ENCODE results near the gene CEP89. TPM values are rescaled to one million over a fixed set of nuclear protein-coding genes. Genes with fewer than 3 reads are reported as not detected.
"Not testable (repeated sequence)": the region's sequence is repeated elsewhere in the genome, so short reads cannot be mapped to it uniquely, and the experiment has no call there.

CEP89 gene
- total RNA-seq, result 7.7 TPM
- long read RNA-seq, full-length matches to known transcripts, result 1 of 8 reads
- long read RNA-seq, partial matches to known transcripts, result 1 of 8 reads
- long read RNA-seq, other reads (novel, unspliced or antisense), result 6 of 8 reads

- intact Hi-C loops (cut with DNase I), result loop anchor here (10.0 kb wide), 1 partner anchor 153 kb away; no protein-coding TSS in a partner anchor
- DNase-seq, result peak; percentile 97
- ATAC-seq (ENCODE audit: poor library complexity), result peak; percentile 99
Measured at GRCh38 chr19:32971715-32972540, at the start of gene CEP89, which contains the start of gene FAAP24. Gene CEP89, minus strand, starts transcription at chr19:32971958. Its CDS starts 84 bp downstream, at chr19:32971874. Gene FAAP24, plus strand, starts transcription at chr19:32972242. Its CDS starts 955 bp downstream, at chr19:32973197.

GRCh38 chr19:33010891-33011290 lies 39.1 kb upstream of the CEP89 start:
- intact Hi-C loops (cut with DNase I); DNase-seq; ATAC-seq (ENCODE audit: poor library complexity): not testable (repeated sequence)

DNA sequence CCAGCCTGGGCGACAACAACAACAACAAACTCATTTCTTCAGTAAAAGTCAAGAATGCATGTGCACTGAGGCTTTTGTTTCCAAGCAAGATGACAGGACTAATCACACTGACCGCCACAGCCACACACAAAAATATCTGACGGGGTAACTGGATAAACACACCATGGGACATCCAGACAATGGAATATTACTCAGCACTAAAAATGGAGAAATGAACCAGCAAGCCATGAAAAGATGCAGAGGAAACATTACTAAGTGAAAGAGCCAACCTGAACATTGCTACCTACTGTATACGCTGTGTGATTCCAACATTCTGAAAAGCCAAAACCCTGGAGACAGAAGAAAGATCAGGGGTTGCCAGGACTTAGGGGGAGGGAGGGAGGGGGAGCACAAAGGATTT lies 37.0 kb upstream of the CEP89 start:
- intact Hi-C loops (cut with DNase I), result no loop called here
- no peak for ATAC-seq (ENCODE audit: poor library complexity)
- DNase-seq, result no peak

- ATAC-seq (ENCODE audit: poor library complexity) (no peak), DNase-seq (no peak)
- intact Hi-C loops (cut with DNase I), result no loop called here
Measured at GRCh38 chr19:33005440-33005839, 33.7 kb upstream of the CEP89 start.

- ATAC-seq (ENCODE audit: poor library complexity); DNase-seq; intact Hi-C loops (cut with DNase I): not testable (repeated sequence)
Measured at GRCh38 chr19:33003424-33004024, 31.8 kb upstream of the CEP89 start.

DNA sequence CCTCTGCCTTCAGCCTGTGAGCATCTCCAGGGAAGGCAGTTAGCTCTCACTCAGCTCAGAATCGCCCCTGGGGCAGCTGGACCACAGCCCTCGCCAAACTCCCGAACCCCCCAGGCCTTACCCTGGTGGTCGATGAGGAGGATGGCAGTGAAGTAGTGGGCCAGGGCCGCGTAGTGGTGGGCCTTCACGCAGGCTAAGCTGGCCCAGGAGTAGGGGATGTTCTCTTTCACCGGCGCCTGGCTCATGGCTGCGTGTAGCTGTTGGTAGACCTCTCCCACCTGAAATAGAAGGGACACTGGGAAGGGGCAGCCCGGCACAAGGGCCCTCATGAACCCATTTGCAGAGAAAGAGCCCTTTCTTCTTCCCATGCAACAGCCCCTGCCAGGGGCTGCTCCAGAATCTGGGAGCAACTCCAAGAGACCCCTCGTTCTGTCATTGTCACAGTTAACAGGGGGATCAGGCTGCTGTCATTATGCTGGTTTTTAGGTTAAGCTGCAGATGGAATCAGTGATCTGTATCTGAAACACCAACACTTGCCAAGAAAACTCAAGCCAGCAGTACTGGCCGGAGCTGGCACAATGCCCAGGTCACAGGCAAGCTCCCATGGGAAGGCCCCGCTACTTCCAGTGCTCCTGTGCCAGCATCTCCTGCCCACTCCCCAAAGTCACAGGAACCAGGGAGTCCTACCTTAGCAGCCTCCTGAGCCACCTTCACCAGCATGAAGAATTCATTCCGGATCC lies 30.5 kb upstream of the CEP89 start:
- ATAC-seq (ENCODE audit: poor library complexity); intact Hi-C loops (cut with DNase I); DNase-seq: not testable (repeated sequence)

- ATAC-seq (ENCODE audit: poor library complexity), result no peak
- no peak for DNase-seq
- intact Hi-C loops (cut with DNase I), result no loop called here
Measured at GRCh38 chr19:33000910-33001309, 29.2 kb upstream of the CEP89 start.

- ATAC-seq (ENCODE audit: poor library complexity), result no peak
- DNase-seq, result no peak
- intact Hi-C loops (cut with DNase I), result no loop called here
Measured at GRCh38 chr19:33000510-33000909, 28.8 kb upstream of the CEP89 start.

- intact Hi-C loops (cut with DNase I), result no loop called here
- ATAC-seq (ENCODE audit: poor library complexity), result no peak
- DNase-seq, result no peak
Measured at GRCh38 chr19:32998722-32999121, 27.0 kb upstream of the CEP89 start.

DNA sequence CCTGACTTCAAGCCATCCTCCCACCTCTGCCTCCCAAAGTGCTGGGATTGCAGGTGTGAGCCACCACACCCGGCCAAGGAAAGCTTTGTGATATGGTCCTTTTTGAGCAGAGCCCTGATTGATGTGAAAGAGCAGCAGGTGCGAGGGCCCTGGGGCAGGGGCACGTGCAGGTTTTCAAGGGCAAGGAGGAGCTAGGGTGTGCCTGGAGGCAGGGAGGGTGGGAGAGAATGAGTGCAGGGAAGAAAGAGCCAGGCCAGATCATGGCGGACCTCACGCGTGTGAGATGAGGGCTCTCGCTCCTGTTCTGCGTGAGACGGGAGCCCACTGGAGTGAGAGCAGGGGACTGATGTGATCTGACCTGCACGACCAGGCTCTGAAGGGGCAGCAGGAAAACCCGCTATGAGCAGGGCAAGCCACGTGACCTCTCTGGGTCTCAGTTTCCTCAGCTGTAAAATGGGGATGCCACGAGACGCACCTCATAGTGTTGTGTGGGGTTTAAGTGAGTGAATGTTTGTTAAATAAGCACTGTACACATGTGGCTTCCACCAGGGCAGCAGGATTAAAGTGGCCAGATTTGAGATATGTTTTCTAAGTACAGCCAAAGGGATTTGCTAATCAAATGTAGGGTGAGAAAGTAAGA lies 26.1 kb upstream of the CEP89 start:
- no peak for ATAC-seq (ENCODE audit: poor library complexity)
- intact Hi-C loops (cut with DNase I), result no loop called here
- no peak for DNase-seq

- intact Hi-C loops (cut with DNase I); ATAC-seq (ENCODE audit: poor library complexity); DNase-seq: not testable (repeated sequence)
Measured at GRCh38 chr19:32997061-32997464, 25.3 kb upstream of the CEP89 start.

DNA sequence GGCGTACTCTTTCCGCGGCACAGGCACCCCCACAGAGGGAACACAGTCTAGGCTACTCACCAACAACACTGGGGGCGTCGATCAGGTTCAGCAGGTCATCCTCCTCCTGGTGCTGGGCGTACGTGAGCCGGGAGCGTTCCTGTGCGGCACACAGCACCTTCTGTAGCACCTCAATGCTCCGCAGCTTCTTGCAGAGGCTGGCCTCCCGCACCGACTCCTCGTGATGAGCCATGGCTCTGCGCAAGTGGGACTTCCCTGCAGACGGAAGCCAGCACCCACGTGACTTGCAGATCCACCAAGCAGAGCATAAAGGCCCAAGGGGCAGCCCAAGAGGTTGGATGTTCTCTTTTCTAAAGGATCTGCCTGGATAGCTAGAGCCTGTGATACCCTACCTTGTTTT lies 24.2 kb upstream of the CEP89 start:
- DNase-seq; ATAC-seq (ENCODE audit: poor library complexity); intact Hi-C loops (cut with DNase I): not testable (repeated sequence)

GRCh38 chr19:32988724-32989123 lies 17.0 kb upstream of the CEP89 start:
- DNase-seq (no peak), ATAC-seq (ENCODE audit: poor library complexity) (no peak)
- intact Hi-C loops (cut with DNase I), result no loop called here

- ATAC-seq (ENCODE audit: poor library complexity); intact Hi-C loops (cut with DNase I): not testable (repeated sequence)
Measured at GRCh38 chr19:32988254-32988653, 16.5 kb upstream of the CEP89 start.

GRCh38 chr19:32982488-32982887 lies 10.7 kb upstream of the CEP89 start:
- DNase-seq; ATAC-seq (ENCODE audit: poor library complexity); intact Hi-C loops (cut with DNase I): not testable (repeated sequence)

More at GRCh38 chr19:32988254-32988653, 16.5 kb upstream of the CEP89 start:
- not testable (repeated sequence) for DNase-seq

GRCh38 chr19:32979807-32980206 lies 8.0 kb upstream of the CEP89 start:
- ATAC-seq (ENCODE audit: poor library complexity); DNase-seq: not testable (repeated sequence)
- intact Hi-C loops (cut with DNase I), result loop anchor here (10.0 kb wide), 1 partner anchor 145 kb away; no protein-coding TSS in a partner anchor

DNA sequence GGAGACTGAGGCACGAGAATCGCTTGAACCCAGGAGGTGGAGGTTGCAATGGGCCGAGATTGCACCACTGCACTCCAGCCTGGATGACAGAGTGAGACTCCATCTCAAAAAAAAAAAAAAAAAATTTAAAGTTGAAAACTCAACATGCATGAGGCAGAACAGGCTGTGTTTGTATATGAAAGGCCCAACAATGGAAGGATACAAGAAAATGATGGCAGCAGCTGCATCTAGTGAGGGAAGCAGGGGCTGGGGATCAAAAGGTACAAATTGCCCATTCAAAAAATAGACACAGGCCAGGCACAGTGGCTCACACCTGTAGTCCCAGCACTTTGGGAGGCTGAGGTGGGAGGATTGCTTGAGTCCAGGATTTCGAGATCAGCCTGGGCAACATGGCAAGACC lies 6.1 kb upstream of the CEP89 start:
- not testable (repeated sequence) for DNase-seq; ATAC-seq (ENCODE audit: poor library complexity)
- intact Hi-C loops (cut with DNase I), result loop anchor here (10.0 kb wide), 1 partner anchor 147 kb away; no protein-coding TSS in a partner anchor

- ATAC-seq (ENCODE audit: poor library complexity) (peak; percentile 63), DNase-seq (no peak)
- intact Hi-C loops (cut with DNase I), result loop anchor here (10.0 kb wide), 1 partner anchor 148 kb away; no protein-coding TSS in a partner anchor
Measured at GRCh38 chr19:32977280-32977679, 5.5 kb upstream of the CEP89 start.
